MM.1S (cell line): ENCODE results near the gene VGF.
"Not testable (repeated sequence)": the region's sequence is repeated elsewhere in the genome, so short reads cannot be mapped to it uniquely, and the experiment has no call there.

Experiments used
- DNase-seq: peaks from one replicate; pipeline ENCODE4 v3.0.0-alpha.2; 2015
- H2AFZ ChIP-seq: fragments of 300-600 bp; sonication (generic); 2 replicates; pipeline ENCODE4 v1.6.0; 2016; ENCODE audit warnings: antibody characterized with exemption, low read length
- H3F3A ChIP-seq: fragments of 300-600 bp; sonication (generic); 2 replicates; pipeline ENCODE4 v1.6.1; 2016; ENCODE audit warnings: mild to moderate bottlenecking, antibody characterized with exemption, low read length, moderate library complexity, mixed read lengths; ENCODE audit not compliant: insufficient read depth
- H3K27ac ChIP-seq: fragments of 300-600 bp; sonication (generic); 2 replicates; pipeline ENCODE4 v1.5.1; 2016; ENCODE audit warnings: mild to moderate bottlenecking, low read length
- H3K27me3 ChIP-seq: fragments of 300-600 bp; sonication (generic); replicated peaks from 2 replicates; pipeline ENCODE4 v1.6.0; 2016; ENCODE audit warnings: low read length; ENCODE audit not compliant: insufficient read depth
- H3K36me3 ChIP-seq: fragments of 300-600 bp; sonication (generic); replicated peaks from 2 replicates; pipeline ENCODE4 v1.6.1; 2016; ENCODE audit warnings: mild to moderate bottlenecking, low read length, mixed read lengths; ENCODE audit not compliant: insufficient read depth
- H3K4me1 ChIP-seq: fragments of 300-600 bp; sonication (generic); 2 replicates; pipeline ENCODE4 v1.6.1; 2016; ENCODE audit warnings: low read length, mixed read lengths
- H3K4me2 ChIP-seq: fragments of 300-600 bp; sonication (generic); 2 replicates; pipeline ENCODE4 v1.6.0; 2016; ENCODE audit warnings: low read depth, low read length
- H3K4me3 ChIP-seq: fragments of 300-600 bp; sonication (generic); 2 replicates; pipeline ENCODE4 v1.5.1; 2016; ENCODE audit warnings: low read length, mixed read lengths
- H3K79me2 ChIP-seq: fragments of 300-600 bp; sonication (generic); 2 replicates; pipeline ENCODE4 v1.6.1; 2016; ENCODE audit warnings: mixed run types, low read length, mixed read lengths
- H3K9ac ChIP-seq: fragments of 300-600 bp; sonication (generic); 2 replicates; pipeline ENCODE4 v1.6.1; 2016; ENCODE audit warnings: low read length, mixed read lengths
- H3K9me2 ChIP-seq: fragments of 300-600 bp; sonication (generic); replicated peaks from 2 replicates; pipeline ENCODE4 v1.6.1; 2016; ENCODE audit warnings: mild to moderate bottlenecking, low read length, mixed read lengths; ENCODE audit not compliant: insufficient read depth
- H3K9me3 ChIP-seq: fragments of 300-600 bp; sonication (generic); replicated peaks from 2 replicates; pipeline ENCODE4 v1.6.1; 2016; ENCODE audit warnings: mild to moderate bottlenecking, low read length, mixed read lengths; ENCODE audit not compliant: insufficient read depth
- H4K20me1 ChIP-seq: fragments of 300-600 bp; sonication (generic); 2 replicates; pipeline ENCODE4 v1.6.1; 2016; ENCODE audit warnings: mild to moderate bottlenecking, low read length, moderate library complexity, mixed read lengths; ENCODE audit not compliant: insufficient read depth
- CTCF ChIP-seq: fragments of 300-600 bp; sonication (generic); IDR thresholded peaks from 2 replicates; pipeline ENCODE4 v1.5.1; 2016; ENCODE audit warnings: antibody characterized with exemption, low read length, mixed read lengths
- EZH2 ChIP-seq: fragments of 300-600 bp; sonication (generic); optimal IDR thresholded peaks from 2 replicates; pipeline ENCODE3; 2017; ENCODE audit warnings: low read depth, mild to moderate bottlenecking, antibody characterized with exemption, low read length, mixed read lengths
- EZH2phosphoT487 ChIP-seq: fragments of 300-600 bp; sonication (generic); IDR thresholded peaks from 2 replicates; pipeline ENCODE4 v1.6.1; 2018; ENCODE audit warnings: antibody characterized with exemption, low read length

The VGF gene

GRCh38 chr7:101200504-101200861, 35.1 kb upstream of the VGF start:
- no peak overlapping the region for H3K4me3 ChIP-seq
- peaks cover 72% of the 10 kb centered on the region for H3K27me3 ChIP-seq
- H3K79me2 ChIP-seq = no peaks in the 10 kb centered on the region
- no peaks in the 10 kb centered on the region for H3K36me3 ChIP-seq
- TF ChIP-seq EZH2phosphoT487 (no peak), CTCF (no peak), EZH2 (no peak)
- H3K9me2 ChIP-seq = no peaks in the 10 kb centered on the region
- H3K9ac ChIP-seq = no peak overlapping the region
- no peak overlapping the region for H3K4me2 ChIP-seq
- no peaks in the 10 kb centered on the region for H3F3A ChIP-seq
- H4K20me1 ChIP-seq = no peaks in the 10 kb centered on the region
- no peaks in the 10 kb centered on the region for H3K4me1 ChIP-seq
- no peaks in the 10 kb centered on the region for H3K9me3 ChIP-seq
- no peak overlapping the region for H3K27ac ChIP-seq
- no peak for DNase-seq
- H2AFZ ChIP-seq = no peak overlapping the region

- H3K4me3 ChIP-seq, H3K4me2 ChIP-seq, H2AFZ ChIP-seq, H3K9ac ChIP-seq, H3K27ac ChIP-seq, H4K20me1 ChIP-seq, H3K36me3 ChIP-seq, H3K9me2 ChIP-seq, H3K79me2 ChIP-seq, H3K9me3 ChIP-seq, H3K4me1 ChIP-seq, DNase-seq, H3F3A ChIP-seq: not testable (repeated sequence)
- H3K27me3 ChIP-seq = peaks cover 81% of the 10 kb centered on the region
Measured at GRCh38 chr7:101199522-101199921, 34.2 kb upstream of the VGF start.

GRCh38 chr7:101198476-101198875, 33.1 kb upstream of the VGF start:
- H3K79me2 ChIP-seq = no peaks in the 10 kb centered on the region
- no peaks in the 10 kb centered on the region for H3F3A ChIP-seq
- H3K4me3 ChIP-seq = no peak overlapping the region
- no peaks in the 10 kb centered on the region for H3K9me3 ChIP-seq
- no peaks in the 10 kb centered on the region for H4K20me1 ChIP-seq
- H3K4me2 ChIP-seq = no peak overlapping the region
- no peak overlapping the region for H2AFZ ChIP-seq
- peaks cover 91% of the 10 kb centered on the region for H3K27me3 ChIP-seq
- no peak overlapping the region for H3K27ac ChIP-seq
- no peak for DNase-seq
- no peak for TF ChIP-seq EZH2phosphoT487
- no peak for TF ChIP-seq EZH2
- no peak for TF ChIP-seq CTCF
- no peaks in the 10 kb centered on the region for H3K9me2 ChIP-seq
- no peak overlapping the region for H3K9ac ChIP-seq
- no peaks in the 10 kb centered on the region for H3K36me3 ChIP-seq
- H3K4me1 ChIP-seq = no peaks in the 10 kb centered on the region

- Histone ChIP-seq H3K27ac (no peak overlapping the region), H3K4me3 (no peak overlapping the region), H3K36me3 (no peaks in the 10 kb centered on the region), H3K27me3 (peaks cover 91% of the 10 kb centered on the region), H4K20me1 (no peaks in the 10 kb centered on the region), H3K9me2 (no peaks in the 10 kb centered on the region), H3K9ac (no peak overlapping the region), H3K4me2 (no peak overlapping the region), H3K4me1 (no peaks in the 10 kb centered on the region), H3K79me2 (no peaks in the 10 kb centered on the region), H3K9me3 (no peaks in the 10 kb centered on the region), H2AFZ (no peak overlapping the region), H3F3A (no peaks in the 10 kb centered on the region)
- no peak for DNase-seq
- no peak for TF ChIP-seq EZH2
- no peak for TF ChIP-seq CTCF
- no peak for TF ChIP-seq EZH2phosphoT487
Measured at GRCh38 chr7:101197991-101198390, 32.6 kb upstream of the VGF start.
